Measurements from ENCODE around the gene NLRP6.

The NLRP6 gene

GRCh38 chr11:291281-292210 is 13.3 kb downstream of the NLRP6 start:
- no peaks in the 10 kb centered on the region for H3K9me3 ChIP-seq (replicated peaks; ENCODE audit: low read length)
- no peak overlapping the region for H3K4me2 ChIP-seq (ENCODE audit: low read length)
- peaks cover 6% of the 10 kb centered on the region for H3K4me1 ChIP-seq (ENCODE audit: control insufficient read depth, insufficient read depth, low read length)
- no peak overlapping the region for H3K4me3 ChIP-seq (ENCODE audit: low read length)
- no peak overlapping the region for H3K9ac ChIP-seq (ENCODE audit: low read depth, low read length)
- peaks cover 26% of the 10 kb centered on the region for H3K27me3 ChIP-seq (ENCODE audit: control insufficient read depth, insufficient read depth, low read length)
- H3K36me3 ChIP-seq (ENCODE audit: insufficient read depth, low read length): no peaks in the 10 kb centered on the region

DNA sequence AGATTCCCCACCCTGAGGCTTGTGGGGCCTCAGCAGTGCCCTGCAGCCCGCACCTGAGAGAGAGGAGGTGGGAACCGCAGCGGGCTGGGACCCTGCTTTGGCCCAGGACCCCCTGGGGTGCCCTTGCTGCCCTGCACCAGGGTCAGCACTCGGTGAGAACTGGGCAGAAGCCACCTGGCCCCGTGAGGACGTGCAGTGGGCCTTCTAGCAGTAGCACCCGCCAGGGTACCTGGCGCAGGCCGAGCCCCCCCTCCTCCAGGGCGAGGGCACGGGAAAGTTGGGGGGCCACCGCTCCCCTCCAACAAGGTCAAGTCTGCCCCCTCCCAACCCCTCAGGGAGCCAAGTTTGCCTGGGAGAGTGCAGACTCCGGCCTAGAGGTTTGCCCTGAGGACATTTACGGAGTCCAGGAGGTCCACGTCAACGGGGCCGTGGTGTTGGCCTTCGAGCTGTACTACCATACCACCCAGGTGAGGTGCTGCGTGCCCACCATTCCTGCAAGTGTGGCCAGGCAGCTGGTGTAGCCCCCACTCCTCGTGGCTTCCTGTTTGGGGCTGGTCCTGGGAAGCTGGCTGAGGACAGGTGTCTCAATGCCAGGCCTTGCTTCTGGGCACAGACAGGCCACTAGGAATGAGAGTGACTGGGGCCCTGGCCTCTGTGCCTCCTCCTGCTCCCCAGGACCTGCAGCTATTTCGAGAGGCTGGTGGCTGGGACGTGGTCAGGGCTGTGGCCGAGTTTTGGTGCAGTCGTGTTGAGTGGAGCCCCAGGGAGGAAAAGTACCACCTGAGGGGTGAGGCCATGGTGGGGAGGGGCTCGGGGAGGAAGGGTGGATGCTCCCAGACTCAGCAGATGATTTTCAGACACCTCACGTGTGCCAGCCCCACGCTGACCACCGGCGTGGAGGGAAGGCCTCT is 14.3 kb downstream of the NLRP6 start:
- no peak overlapping the region for H3K4me3 ChIP-seq (ENCODE audit: low read length)
- peaks cover 6% of the 10 kb centered on the region for H3K4me1 ChIP-seq (ENCODE audit: control insufficient read depth, insufficient read depth, low read length)
- peaks cover 24% of the 10 kb centered on the region for H3K27me3 ChIP-seq (ENCODE audit: control insufficient read depth, insufficient read depth, low read length)
- H3K9me3 ChIP-seq (replicated peaks; ENCODE audit: low read length): no peaks in the 10 kb centered on the region
- no peaks in the 10 kb centered on the region for H3K36me3 ChIP-seq (ENCODE audit: insufficient read depth, low read length)
- no peak overlapping the region for H3K4me2 ChIP-seq (ENCODE audit: low read length)
- H3K9ac ChIP-seq (ENCODE audit: low read depth, low read length): no peak overlapping the region

DNA sequence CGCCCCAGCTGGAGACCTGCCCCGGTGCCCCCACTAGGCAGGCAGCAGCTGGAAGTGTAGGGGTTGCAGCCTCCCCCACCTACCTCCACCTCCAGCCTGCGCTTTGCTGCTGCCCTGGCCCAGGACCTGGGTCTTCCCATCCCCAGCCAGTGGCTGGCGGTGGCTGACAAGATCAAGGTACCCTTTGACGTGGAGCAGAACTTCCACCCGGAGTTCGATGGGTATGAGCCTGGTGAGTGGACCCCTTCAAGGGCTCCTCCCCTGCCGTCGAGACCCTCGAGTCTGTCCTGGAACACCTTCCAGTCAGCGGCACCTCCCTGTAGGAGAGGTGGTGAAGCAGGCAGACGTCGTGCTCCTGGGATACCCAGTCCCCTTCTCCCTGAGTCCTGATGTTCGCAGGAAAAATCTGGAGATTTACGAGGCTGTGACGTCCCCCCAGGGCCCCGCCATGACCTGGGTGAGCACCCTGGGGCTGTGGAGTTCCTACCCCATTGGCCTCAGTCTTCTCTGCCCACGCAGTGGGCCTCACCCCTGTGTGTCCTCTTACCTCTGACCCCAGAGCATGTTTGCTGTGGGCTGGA is 15.2 kb downstream of the NLRP6 start:
- H3K9ac ChIP-seq (ENCODE audit: low read depth, low read length): no peak overlapping the region
- H3K4me2 ChIP-seq (ENCODE audit: low read length): no peak overlapping the region
- peaks cover 23% of the 10 kb centered on the region for H3K27me3 ChIP-seq (ENCODE audit: control insufficient read depth, insufficient read depth, low read length)
- H3K4me1 ChIP-seq (ENCODE audit: control insufficient read depth, insufficient read depth, low read length): peaks cover 2% of the 10 kb centered on the region
- H3K9me3 ChIP-seq (replicated peaks; ENCODE audit: low read length): no peaks in the 10 kb centered on the region
- H3K4me3 ChIP-seq (ENCODE audit: low read length): no peak overlapping the region
- H3K36me3 ChIP-seq (ENCODE audit: insufficient read depth, low read length): no peaks in the 10 kb centered on the region

DNA sequence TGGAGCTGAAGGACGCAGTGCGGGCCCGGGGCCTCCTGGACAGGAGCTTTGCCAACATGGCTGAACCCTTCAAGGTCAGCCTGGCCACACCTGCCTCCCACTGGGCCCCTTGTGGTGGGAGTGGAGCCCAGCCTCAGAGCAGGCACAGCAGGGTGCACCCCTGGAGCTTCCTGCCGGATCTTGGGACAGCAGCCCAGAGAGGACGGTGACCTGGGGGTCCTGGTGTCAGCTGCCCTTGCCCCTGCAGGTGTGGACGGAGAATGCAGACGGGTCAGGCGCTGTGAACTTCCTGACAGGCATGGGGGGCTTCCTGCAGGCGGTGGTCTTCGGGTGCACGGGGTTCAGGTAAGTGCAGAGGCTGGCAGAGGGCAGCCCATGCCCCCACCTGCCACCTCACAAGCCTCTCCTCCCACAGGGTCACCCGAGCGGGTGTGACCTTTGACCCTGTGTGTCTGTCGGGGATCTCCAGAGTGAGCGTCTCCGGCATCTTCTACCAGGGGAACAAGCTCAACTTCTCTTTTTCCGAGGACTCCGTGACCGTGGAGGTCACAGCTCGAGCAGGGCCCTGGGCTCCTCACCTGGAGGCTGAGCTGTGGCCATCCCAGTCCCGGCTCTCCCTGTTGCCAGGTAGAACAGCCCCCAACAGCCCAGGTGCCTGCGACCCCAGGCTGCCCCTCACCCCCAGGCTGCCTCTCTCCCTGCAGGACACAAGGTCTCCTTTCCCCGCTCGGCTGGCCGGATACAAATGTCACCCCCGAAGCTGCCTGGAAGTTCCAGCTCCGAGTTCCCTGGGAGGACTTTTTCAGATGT is 15.8 kb downstream of the NLRP6 start:
- Histone ChIP-seq H3K4me2 (ENCODE audit: low read length) (no peak overlapping the region), H3K4me1 (ENCODE audit: control insufficient read depth, insufficient read depth, low read length) (no peaks in the 10 kb centered on the region), H3K36me3 (ENCODE audit: insufficient read depth, low read length) (no peaks in the 10 kb centered on the region), H3K4me3 (ENCODE audit: low read length) (no peak overlapping the region), H3K27me3 (ENCODE audit: control insufficient read depth, insufficient read depth, low read length) (peaks cover 24% of the 10 kb centered on the region), H3K9me3 (replicated peaks; ENCODE audit: low read length) (no peaks in the 10 kb centered on the region), H3K9ac (ENCODE audit: low read depth, low read length) (no peak overlapping the region)

DNA sequence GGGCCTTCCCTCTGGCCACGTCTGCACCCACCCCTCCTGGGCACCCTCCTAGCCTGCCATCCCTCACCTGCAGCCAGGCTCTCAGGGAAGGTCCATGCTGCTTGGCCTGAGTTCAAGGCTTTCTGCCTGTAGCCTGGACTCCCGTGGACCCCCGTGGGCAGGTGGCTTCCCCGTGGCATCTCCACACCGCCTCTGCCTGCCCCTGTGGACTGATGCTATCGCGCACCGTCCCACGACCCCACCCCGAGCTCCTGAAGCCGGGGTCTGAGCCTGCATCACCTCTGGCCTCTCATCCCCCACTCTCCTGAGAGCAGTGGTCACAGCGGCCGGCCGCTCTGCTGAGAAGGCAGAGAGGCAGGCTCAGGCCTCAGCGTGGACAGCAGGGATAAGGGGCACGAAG is 16.6 kb downstream of the NLRP6 start:
- no peak overlapping the region for H3K4me3 ChIP-seq (ENCODE audit: low read length)
- peaks cover 26% of the 10 kb centered on the region for H3K27me3 ChIP-seq (ENCODE audit: control insufficient read depth, insufficient read depth, low read length)
- H3K36me3 ChIP-seq (ENCODE audit: insufficient read depth, low read length): no peaks in the 10 kb centered on the region
- H3K4me2 ChIP-seq (ENCODE audit: low read length): no peak overlapping the region
- H3K9me3 ChIP-seq (replicated peaks; ENCODE audit: low read length): no peaks in the 10 kb centered on the region
- no peaks in the 10 kb centered on the region for H3K4me1 ChIP-seq (ENCODE audit: control insufficient read depth, insufficient read depth, low read length)
- H3K9ac ChIP-seq (ENCODE audit: low read depth, low read length): no peak overlapping the region

- Histone ChIP-seq H3K4me2 (ENCODE audit: low read length) (no peak overlapping the region), H3K36me3 (ENCODE audit: insufficient read depth, low read length) (no peaks in the 10 kb centered on the region), H3K4me1 (ENCODE audit: control insufficient read depth, insufficient read depth, low read length) (peaks cover 5% of the 10 kb centered on the region), H3K9me3 (replicated peaks; ENCODE audit: low read length) (no peaks in the 10 kb centered on the region), H3K27me3 (ENCODE audit: control insufficient read depth, insufficient read depth, low read length) (peaks cover 33% of the 10 kb centered on the region), H3K9ac (ENCODE audit: low read depth, low read length) (no peak overlapping the region), H3K4me3 (ENCODE audit: low read length) (no peak overlapping the region)
Measured at GRCh38 chr11:295351-296170, 17.4 kb downstream of the NLRP6 start.

- no peaks in the 10 kb centered on the region for H3K9me3 ChIP-seq (replicated peaks; ENCODE audit: low read length)
- no peak overlapping the region for H3K4me3 ChIP-seq (ENCODE audit: low read length)
- no peaks in the 10 kb centered on the region for H3K36me3 ChIP-seq (ENCODE audit: insufficient read depth, low read length)
- peaks cover 36% of the 10 kb centered on the region for H3K27me3 ChIP-seq (ENCODE audit: control insufficient read depth, insufficient read depth, low read length)
- no peak overlapping the region for H3K9ac ChIP-seq (ENCODE audit: low read depth, low read length)
- peaks cover 5% of the 10 kb centered on the region for H3K4me1 ChIP-seq (ENCODE audit: control insufficient read depth, insufficient read depth, low read length)
- no peak overlapping the region for H3K4me2 ChIP-seq (ENCODE audit: low read length)
Measured at GRCh38 chr11:296171-297050, 18.2 kb downstream of the NLRP6 start.

DNA sequence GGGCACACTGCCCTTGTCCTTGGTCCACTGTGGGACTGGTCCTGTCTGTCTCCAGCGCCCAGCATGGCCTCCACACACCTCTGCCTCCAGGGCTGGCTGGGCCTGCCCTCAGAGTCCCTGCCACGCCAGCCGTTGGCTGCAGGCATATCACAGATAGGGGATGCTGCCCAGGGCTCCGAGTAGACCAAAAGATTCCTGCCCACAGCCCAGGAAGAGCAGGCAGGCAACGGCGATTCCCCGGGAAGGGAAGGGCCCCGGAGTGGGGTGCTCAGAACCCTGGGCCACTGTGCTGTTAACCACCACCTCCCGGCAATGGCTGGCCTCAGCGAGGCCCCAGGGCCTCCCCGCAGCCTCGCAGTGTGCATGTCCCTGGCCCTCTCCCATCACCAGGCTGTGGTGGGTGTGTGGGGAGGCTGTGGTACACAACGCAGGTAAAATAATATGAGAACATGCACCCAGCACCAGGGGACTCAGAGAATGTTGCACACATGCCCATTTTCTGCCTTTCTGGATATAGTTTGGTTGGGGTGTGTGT is 18.9 kb downstream of the NLRP6 start:
- Histone ChIP-seq H3K36me3 (ENCODE audit: insufficient read depth, low read length) (no peaks in the 10 kb centered on the region), H3K9ac (ENCODE audit: low read depth, low read length) (no peak overlapping the region), H3K9me3 (replicated peaks; ENCODE audit: low read length) (no peaks in the 10 kb centered on the region), H3K4me2 (ENCODE audit: low read length) (no peak overlapping the region), H3K27me3 (ENCODE audit: control insufficient read depth, insufficient read depth, low read length) (peaks cover 36% of the 10 kb centered on the region), H3K4me3 (ENCODE audit: low read length) (no peak overlapping the region), H3K4me1 (ENCODE audit: control insufficient read depth, insufficient read depth, low read length) (peaks cover 5% of the 10 kb centered on the region)

DNA sequence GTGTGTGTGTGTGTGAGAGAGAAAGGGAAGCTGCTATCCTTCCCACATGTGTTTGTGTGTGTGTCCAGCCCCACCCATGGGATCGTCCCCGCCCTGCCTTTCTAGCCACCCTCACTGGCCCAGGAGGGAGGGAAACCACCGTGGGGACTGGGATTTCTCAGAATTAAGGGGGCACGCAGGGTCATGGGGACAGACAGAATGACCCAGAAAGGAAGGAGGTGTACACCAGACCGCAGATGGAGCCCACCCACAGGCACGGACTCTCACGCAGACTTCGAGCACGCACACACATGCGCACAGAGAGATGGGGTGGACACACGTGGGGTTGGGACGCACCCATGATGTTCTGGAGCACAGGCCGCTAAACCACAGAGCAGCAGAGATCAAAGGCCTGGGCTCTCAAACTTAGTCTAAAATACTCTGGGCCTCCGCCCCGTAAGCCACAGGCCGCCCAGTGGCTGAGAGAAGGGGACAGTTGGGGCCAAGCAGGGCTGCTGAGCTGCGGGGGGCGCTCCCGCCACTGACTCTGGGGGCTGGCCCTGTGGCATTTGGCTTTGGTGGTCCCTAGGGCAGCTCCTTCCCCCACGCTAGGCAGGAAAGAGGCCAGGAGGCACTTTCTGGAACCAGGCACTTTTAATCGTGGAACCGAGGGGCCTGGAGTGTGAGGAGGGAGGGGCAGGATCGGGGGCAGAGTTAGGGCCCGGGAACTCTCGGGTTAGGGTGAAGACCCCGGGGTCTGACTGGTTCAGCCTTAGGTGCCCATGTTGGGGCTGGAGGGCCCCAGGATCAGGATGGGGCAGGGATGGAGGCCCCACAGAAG is 19.6 kb downstream of the NLRP6 start:
- Histone ChIP-seq H3K27me3 (ENCODE audit: control insufficient read depth, insufficient read depth, low read length) (peaks cover 36% of the 10 kb centered on the region), H3K9ac (ENCODE audit: low read depth, low read length) (no peak overlapping the region)

More for the DNA sequence above, 19.6 kb downstream of the NLRP6 start:
- H3K4me3 ChIP-seq (ENCODE audit: low read length): no peak overlapping the region
- H3K9me3 ChIP-seq (replicated peaks; ENCODE audit: low read length): no peaks in the 10 kb centered on the region
- H3K36me3 ChIP-seq (ENCODE audit: insufficient read depth, low read length): no peaks in the 10 kb centered on the region
- no peak overlapping the region for H3K4me2 ChIP-seq (ENCODE audit: low read length)
- H3K4me1 ChIP-seq (ENCODE audit: control insufficient read depth, insufficient read depth, low read length): peaks cover 5% of the 10 kb centered on the region

Data from skeletal muscle satellite cell (primary cell).